Endothelial cell of umbilical vein (primary cell): Measurements from ENCODE around the gene INCENP. TPM values are rescaled to one million over a fixed set of nuclear protein-coding genes. Genes with fewer than 3 reads are reported as not detected.

ENCODE experiments used
- BruUV-seq: library from RNA; stranded (reverse); fragments of 400-500 nt; replicated peaks from 2 replicates; lab custom pipeline; 2021; lab: Mats Ljungman, UMichigan
- CTCF ChIA-PET: fragments of 300-600, 350-600 bp; sonication (Branson Sonifier 250); formaldehyde crosslinking; loops from one replicate; lab custom pipeline; 2021; ENCODE audit warnings: antibody characterized with exemption, inconsistent platforms; lab: Charles Lee
- POLR2A ChIA-PET: fragments of 300-600, 350-600 bp; sonication (Branson Sonifier 250); formaldehyde crosslinking; loops from one replicate; lab custom pipeline; 2021; ENCODE audit warnings: antibody characterized with exemption, inconsistent platforms; lab: Charles Lee
- DNase-seq: peaks from one replicate; pipeline ENCODE4 v3.0.0-alpha.2; 2011; ENCODE audit warnings: low read depth, low spot score
- FAIRE-seq: peaks from 2 replicates; lab custom pipeline; 2011; peaks lifted over from hg19 to GRCh38; lab: Jason Lieb, UNC
- H2AFZ ChIP-seq: 2 replicates; pipeline ENCODE4 v1.6.0; 2012; ENCODE audit warnings: low read depth, low read length, control low read depth, inconsistent platforms
- H3K27ac ChIP-seq: 2 replicates; pipeline ENCODE4 v1.5.1; 2011; ENCODE audit warnings: low read depth, mild to moderate bottlenecking, control low read depth, low read length, moderate library complexity; ENCODE audit not compliant: insufficient read depth
- H3K27me3 ChIP-seq, 2 experiments: 2 replicates each; pipeline versions ENCODE4 v1.6.0 to v1.6.1; 2011; ENCODE audit warnings: low read length in 2 of 2, mixed read lengths in 1 of 2; ENCODE audit not compliant: control insufficient read depth in 2 of 2, insufficient read depth in 2 of 2
- H3K36me3 ChIP-seq, 2 experiments: 2 replicates in 1 of 2; 3 replicates in 1 of 2; pipeline ENCODE4 v1.5.1; 2011; ENCODE audit warnings: low read length in 2 of 2, mild to moderate bottlenecking in 1 of 2, moderate library complexity in 1 of 2; ENCODE audit not compliant: control insufficient read depth in 2 of 2, insufficient read depth in 2 of 2; ENCODE audit errors: extremely low read depth in 1 of 2
- H3K4me1 ChIP-seq: 3 replicates; pipeline ENCODE4 v1.5.1; 2011; ENCODE audit warnings: mild to moderate bottlenecking, low read length; ENCODE audit not compliant: control insufficient read depth, insufficient read depth; ENCODE audit errors: extremely low read depth
- H3K4me2 ChIP-seq: 2 replicates; pipeline ENCODE4 v1.6.1; 2011; ENCODE audit warnings: low read length, control low read depth, mixed read lengths; ENCODE audit not compliant: insufficient read depth
- H3K4me3 ChIP-seq, 3 experiments: fragments of 200-600 bp in 1 of 3; sonication (generic), shearing (Covaris generic) in 1 of 3; replicated peaks in 1 of 3; 2 replicates each; pipeline ENCODE4 v1.5.1; 2011 to 2016; ENCODE audit warnings: control low read depth in 3 of 3, low read length in 3 of 3, mild to moderate bottlenecking in 2 of 3, inconsistent platforms in 1 of 3, low read depth in 1 of 3, moderate library complexity in 1 of 3; ENCODE audit not compliant: insufficient read depth in 1 of 3
- H3K79me2 ChIP-seq: 2 replicates; pipeline ENCODE4 v1.6.0; 2012; ENCODE audit warnings: low read length, inconsistent platforms; ENCODE audit not compliant: control insufficient read depth, insufficient read depth
- H3K9ac ChIP-seq: replicated peaks from 2 replicates; pipeline ENCODE3; 2011; ENCODE audit warnings: low read length, control low read depth; ENCODE audit not compliant: insufficient read depth; ENCODE audit errors: extremely low read depth
- H3K9me1 ChIP-seq: replicated peaks from 3 replicates; pipeline ENCODE4 v1.6.0; 2011; ENCODE audit warnings: mild to moderate bottlenecking, low read length; ENCODE audit not compliant: control insufficient read depth, insufficient read depth; ENCODE audit errors: extremely low read depth
- H3K9me3 ChIP-seq: replicated peaks from 2 replicates; pipeline ENCODE4 v1.5.1; 2012; ENCODE audit warnings: low read length, inconsistent platforms; ENCODE audit not compliant: control insufficient read depth, insufficient read depth
- H4K20me1 ChIP-seq: replicated peaks from 2 replicates; pipeline ENCODE3; 2011; ENCODE audit warnings: mild to moderate bottlenecking, low read length; ENCODE audit not compliant: control insufficient read depth, insufficient read depth; ENCODE audit errors: extremely low read depth
- FOS ChIP-seq: IDR thresholded peaks from 2 replicates; pipeline ENCODE4 v1.6.1; 2011; ENCODE audit warnings: mild to moderate bottlenecking, low read length, moderate library complexity, borderline replicate concordance; ENCODE audit not compliant: insufficient read depth
- GATA2 ChIP-seq: IDR thresholded peaks from 2 replicates; pipeline ENCODE4 v1.7.0; 2011; ENCODE audit warnings: low read depth, mild to moderate bottlenecking, moderate library complexity, mixed read lengths, low read length; ENCODE audit not compliant: insufficient read length, insufficient read depth
- JUN ChIP-seq: IDR thresholded peaks from 2 replicates; pipeline ENCODE4 v1.6.1; 2011; ENCODE audit warnings: borderline replicate concordance, low read depth; ENCODE audit not compliant: insufficient read length, insufficient read depth
- MYC ChIP-seq: IDR thresholded peaks from one replicate; pipeline ENCODE4 v1.6.1; 2011; ENCODE audit warnings: mild to moderate bottlenecking, low read depth, low read length
- POLR2A ChIP-seq: IDR thresholded peaks from 2 replicates; pipeline ENCODE4 v1.6.1; 2012; ENCODE audit warnings: low read depth, mild to moderate bottlenecking, control low read depth, low read length
- POLR2AphosphoS5 ChIP-seq: IDR thresholded peaks from 2 replicates; pipeline ENCODE4 v1.6.1; 2012; ENCODE audit warnings: low read depth, mild to moderate bottlenecking, control low read depth, low read length, moderate library complexity; ENCODE audit not compliant: insufficient read depth
- dilution Hi-C: fragments of 300-500 bp; cut with MboI; formaldehyde crosslinking; loops from one replicate; pipeline ENCODE4 v1.15.0; 2019; ENCODE audit warnings: low sequenced_read_pairs; ENCODE audit not compliant: extremely low pct_ligation_motif_present
- intact Hi-C: fragments of 100-400 bp; cut with micrococcal nuclease; formaldehyde crosslinking; loops from one replicate; pipeline ENCODE4 v1.10.0; 2022
- polyA plus RNA-seq, 4 experiments: library from polyadenylated mRNA; depleted of rRNA in 3 of 4; stranded (reverse) in 3 of 4; unstranded in 1 of 4; fragments of >200 nt; gene quantifications; 2 replicates each; pipeline versions ENCODE4 v1.2.1 to v1.2.3, GENCODE V29; 2011 to 2012; ENCODE audit warnings: missing spikeins in 1 of 4
- total RNA-seq: library from RNA; stranded (reverse); gene quantifications from 2 replicates; pipeline ENCODE4 v1.2.3, GENCODE V29; 2021
- TF ChIP-seq, protein P1 (sequence below): IDR thresholded peaks from 2 replicates; pipeline ENCODE4 v1.6.1; 2011; ENCODE audit not compliant: insufficient read depth, insufficient read length
- TF ChIP-seq, protein P2 (sequence below), 2 donors: IDR thresholded peaks; 1 replicate in 1 of 2; 2 replicates in 1 of 2; pipeline ENCODE4 v1.5.1; 2011; ENCODE audit warnings: low read length in 2 of 2, mild to moderate bottlenecking in 2 of 2, moderate library complexity in 2 of 2, control low read depth in 1 of 2, inconsistent platforms in 1 of 2, low read depth in 1 of 2; ENCODE audit not compliant: insufficient read depth in 1 of 2; ENCODE audit errors: extremely low read depth in 1 of 2

Gene INCENP
- total and polyA plus RNA-seq, 2 donors (not counting 3 experiments of a cell fraction or from before 2014, with no cell fraction given), result 22.9 to 86.8 TPM

DNA sequence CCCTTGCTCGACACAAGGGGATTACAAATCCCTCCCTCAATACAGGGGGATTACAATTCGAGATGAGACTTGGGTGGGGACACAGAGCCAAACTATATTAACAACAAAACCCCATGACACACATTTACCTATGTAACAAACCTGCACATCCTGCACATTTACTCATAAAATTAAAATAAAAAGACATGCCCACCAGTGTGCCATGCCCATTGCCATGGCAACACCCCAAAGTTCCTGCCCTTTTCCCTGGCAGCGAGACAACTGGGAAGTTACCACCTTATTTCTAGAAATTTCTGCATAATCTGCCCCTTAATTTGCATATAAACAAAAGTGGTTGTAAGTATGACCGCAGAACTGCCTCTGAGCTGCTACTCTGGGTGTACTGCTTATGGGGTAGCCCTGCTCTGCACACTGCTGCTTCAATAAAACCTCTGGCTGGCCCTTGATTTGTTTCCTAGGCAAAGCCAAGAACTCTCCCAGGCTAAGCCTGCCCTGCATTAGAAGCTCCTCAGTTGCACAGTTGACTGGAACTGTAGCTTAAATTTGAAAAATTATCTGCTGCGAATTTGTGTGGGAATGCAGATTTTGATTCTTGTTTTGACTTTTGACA, 8.6 kb upstream of the INCENP start:
- CTCF ChIA-PET, result interaction anchor here (0.7 to 1.7 kb wide), 3 partner anchors 9 to 217 kb away, joined by 3 to 6 read pairs (median 3); partner anchors contain the start of gene INCENP
- Histone ChIP-seq H3K36me3 (no peaks in the 10 kb centered on the region), H3K9me3 (peaks cover 4% of the 10 kb centered on the region), H3K9ac (no peak overlapping the region), H3K4me3 (no peak overlapping the region), H3K27me3 (peaks cover 5 to 6% of the 10 kb centered on the region in 2 experiments), H3K79me2 (no peaks in the 10 kb centered on the region), H3K9me1 (no peaks in the 10 kb centered on the region), H2AFZ (no peak overlapping the region), H3K4me1 (peaks cover 4% of the 10 kb centered on the region), H3K4me2 (no peak overlapping the region), H4K20me1 (no peaks in the 10 kb centered on the region), H3K27ac (no peak overlapping the region)
- TF ChIP-seq, protein P1, sequence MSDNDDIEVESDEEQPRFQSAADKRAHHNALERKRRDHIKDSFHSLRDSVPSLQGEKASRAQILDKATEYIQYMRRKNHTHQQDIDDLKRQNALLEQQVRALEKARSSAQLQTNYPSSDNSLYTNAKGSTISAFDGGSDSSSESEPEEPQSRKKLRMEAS, result no peak
- TF ChIP-seq POLR2A, result no peak
- no peak for TF ChIP-seq POLR2AphosphoS5
- TF ChIP-seq, protein P2, sequence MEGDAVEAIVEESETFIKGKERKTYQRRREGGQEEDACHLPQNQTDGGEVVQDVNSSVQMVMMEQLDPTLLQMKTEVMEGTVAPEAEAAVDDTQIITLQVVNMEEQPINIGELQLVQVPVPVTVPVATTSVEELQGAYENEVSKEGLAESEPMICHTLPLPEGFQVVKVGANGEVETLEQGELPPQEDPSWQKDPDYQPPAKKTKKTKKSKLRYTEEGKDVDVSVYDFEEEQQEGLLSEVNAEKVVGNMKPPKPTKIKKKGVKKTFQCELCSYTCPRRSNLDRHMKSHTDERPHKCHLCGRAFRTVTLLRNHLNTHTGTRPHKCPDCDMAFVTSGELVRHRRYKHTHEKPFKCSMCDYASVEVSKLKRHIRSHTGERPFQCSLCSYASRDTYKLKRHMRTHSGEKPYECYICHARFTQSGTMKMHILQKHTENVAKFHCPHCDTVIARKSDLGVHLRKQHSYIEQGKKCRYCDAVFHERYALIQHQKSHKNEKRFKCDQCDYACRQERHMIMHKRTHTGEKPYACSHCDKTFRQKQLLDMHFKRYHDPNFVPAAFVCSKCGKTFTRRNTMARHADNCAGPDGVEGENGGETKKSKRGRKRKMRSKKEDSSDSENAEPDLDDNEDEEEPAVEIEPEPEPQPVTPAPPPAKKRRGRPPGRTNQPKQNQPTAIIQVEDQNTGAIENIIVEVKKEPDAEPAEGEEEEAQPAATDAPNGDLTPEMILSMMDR (IDR thresholded peaks at IDR 0.05; ENCODE audit: extremely low read depth in 1 of 2, insufficient read depth in 1 of 2, low read depth in 1 of 2, low read length in 2 of 2), result no peak
- TF ChIP-seq JUN, result no peak
- TF ChIP-seq FOS, result no peak
- TF ChIP-seq MYC, result no peak
- no peak for TF ChIP-seq GATA2
- DNase-seq, result no peak
- no peak for FAIRE-seq
- dilution Hi-C loops (no loop called here), intact Hi-C loops (no loop called here)
- BruUV-seq, result no TSS peak
- POLR2A ChIA-PET, result interaction anchor here (0.6 kb wide), 1 partner anchor 22 kb away, joined by 3 read pairs; no protein-coding TSS in a partner anchor
